SU-DHL-6 (cell line): ENCODE results near the gene ABCB11.

Experiments
- CTCF ChIP-seq: fragments of 200-600 bp; sonication (generic); IDR thresholded peaks from one replicate; pipeline ENCODE4 v1.5.1; 2017; ENCODE audit warnings: antibody characterized with exemption, mild to moderate bottlenecking, low read length, moderate library complexity; ENCODE audit not compliant: insufficient read depth, poor library complexity, severe bottlenecking
- EZH2phosphoT487 ChIP-seq: fragments of 200-600 bp; sonication (generic), shearing (Covaris generic); conservative IDR thresholded peaks from 2 replicates; pipeline ENCODE4 v1.6.1; 2018; ENCODE audit warnings: mild to moderate bottlenecking, antibody characterized with exemption, low read length, moderate library complexity, mixed read lengths

DNA sequence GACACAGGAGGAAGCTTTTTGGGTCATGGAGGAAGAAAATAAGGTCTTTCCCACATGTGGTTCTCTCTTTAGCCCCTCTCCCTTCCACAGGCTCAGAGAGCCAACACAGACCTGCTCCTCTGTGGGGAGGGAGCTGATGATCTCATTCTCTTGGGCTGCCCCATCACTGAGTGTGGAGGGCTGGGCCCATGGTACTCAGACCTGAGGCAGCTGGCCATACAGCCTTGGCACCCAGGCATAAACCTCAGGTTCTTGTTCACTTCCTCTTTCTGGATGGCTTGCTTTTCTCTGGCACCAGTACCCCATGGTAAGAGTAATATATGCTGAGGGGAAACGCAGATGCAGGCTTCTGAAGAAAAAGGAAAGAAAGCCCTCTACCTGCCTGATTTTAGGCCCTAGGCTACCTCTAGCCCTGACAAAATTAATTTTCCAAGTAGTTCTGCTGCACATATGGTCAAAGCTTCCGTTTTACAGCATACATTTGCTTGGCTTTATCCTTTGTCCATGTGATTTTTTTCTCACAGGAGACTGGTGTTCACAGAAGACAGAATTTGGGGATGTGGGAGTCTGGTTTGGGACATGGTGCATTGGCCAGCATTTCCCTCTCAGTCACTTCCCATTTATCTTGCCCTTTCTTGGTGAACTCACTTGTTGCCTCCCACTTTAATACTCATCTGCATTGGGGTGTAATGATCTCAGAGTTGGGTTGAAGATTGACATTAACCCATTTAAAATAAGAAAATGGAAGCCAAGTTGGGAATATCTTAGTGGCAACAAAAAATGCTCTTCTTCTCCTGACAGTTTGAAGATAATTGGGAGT, 49.3 kb upstream of the ABCB11 start:
- TF ChIP-seq CTCF, result no peak
- no peak for TF ChIP-seq EZH2phosphoT487
